Central memory CD8-positive, alpha-beta T cell (primary cell): Measurements from ENCODE around the gene NUP98.
A peak's percentile ranks its signal among the peaks of the same experiment; 100 is the strongest.

ENCODE experiments used
- ATAC-seq: fragments of 150-1000 bp; cut with Tn5 transposase; replicated peaks from 2 replicates; pipeline ENCODE4 v1.10.0; 2022; ENCODE audit warnings: mild to moderate bottlenecking, moderate FRiP score, moderate number of reproducible peaks; ENCODE audit not compliant: poor library complexity, severe bottlenecking; ENCODE audit errors: extremely low read depth
- DNase-seq, 2 donors: peaks; one replicate each; pipeline ENCODE4 v3.0.0; 2021; ENCODE audit warnings: low spot score in 2 of 2
- H3K27ac Mint-ChIP-seq: one replicate; pipeline ENCODE4 v1.8.0; 2022; ENCODE audit warnings: low read depth, mild to moderate bottlenecking, moderate library complexity, mixed read lengths
- H3K27me3 Mint-ChIP-seq: one replicate; pipeline ENCODE4 v1.8.0; 2022; ENCODE audit warnings: mixed read lengths
- H3K36me3 Mint-ChIP-seq: one replicate; pipeline ENCODE4 v1.8.0; 2022; ENCODE audit warnings: mild to moderate bottlenecking, moderate library complexity, mixed read lengths; ENCODE audit not compliant: insufficient read depth
- H3K4me1 Mint-ChIP-seq: one replicate; pipeline ENCODE4 v1.8.0; 2022; ENCODE audit warnings: mixed read lengths
- H3K4me3 Mint-ChIP-seq: one replicate; pipeline ENCODE4 v1.8.0; 2022; ENCODE audit warnings: mild to moderate bottlenecking, moderate library complexity, mixed read lengths
- H3K9me3 Mint-ChIP-seq: one replicate; pipeline ENCODE4 v1.8.0; 2022; ENCODE audit warnings: mixed read lengths

The NUP98 gene

DNA sequence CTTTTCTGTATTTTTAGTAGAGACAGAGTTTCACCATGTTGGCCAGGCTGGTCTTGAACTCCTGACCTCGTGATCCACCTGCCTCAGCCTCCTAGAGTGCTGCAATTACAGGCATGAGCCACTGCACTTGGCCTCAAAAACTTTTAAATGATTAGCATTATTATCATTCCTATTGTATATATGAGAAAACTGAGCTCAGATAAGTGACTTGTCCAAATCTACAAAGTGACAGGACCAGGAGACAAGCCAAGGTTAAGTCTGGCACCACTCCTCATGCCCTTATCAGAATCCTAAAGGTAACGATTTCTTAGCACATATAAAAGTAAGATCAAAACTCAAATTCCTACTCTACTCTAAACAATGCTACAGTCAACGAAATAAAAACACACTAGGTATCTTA lies 94.0 kb downstream of the NUP98 start:
- DNase-seq (no peak), ATAC-seq (no peak)
- Mint-ChIP-seq H3K27ac (no peak overlapping the region), H3K4me3 (no peak overlapping the region), H3K36me3 (peaks cover 71% of the 10 kb centered on the region), H3K4me1 (peaks cover 8% of the 10 kb centered on the region), H3K9me3 (no peaks in the 10 kb centered on the region), H3K27me3 (no peaks in the 10 kb centered on the region)

DNA sequence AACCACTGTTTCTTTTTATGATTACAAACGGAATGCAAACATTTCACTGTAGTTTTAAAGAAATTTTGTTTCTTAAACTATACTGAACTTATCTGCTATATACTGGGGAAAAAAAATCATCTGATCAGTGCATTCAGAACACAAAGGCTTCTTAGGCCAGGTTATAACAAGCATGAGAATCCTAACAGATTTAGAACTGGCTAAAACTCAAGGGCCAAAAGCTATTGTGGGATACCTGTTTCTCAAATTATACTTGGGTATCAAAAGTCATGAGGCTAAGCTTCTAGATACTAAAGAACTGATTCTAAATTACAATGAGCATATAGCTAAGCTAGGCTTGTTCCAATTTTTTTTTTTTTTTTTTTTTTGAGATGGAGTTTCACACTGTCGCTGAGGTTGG lies 96.4 kb downstream of the NUP98 start:
- Mint-ChIP-seq H3K4me1 (peaks cover 8% of the 10 kb centered on the region), H3K9me3 (no peaks in the 10 kb centered on the region), H3K4me3 (no peak overlapping the region), H3K36me3 (peaks cover 75% of the 10 kb centered on the region), H3K27me3 (no peaks in the 10 kb centered on the region), H3K27ac (peak overlapping the region; percentile 19)
- ATAC-seq (no peak), DNase-seq (no peak)

DNA sequence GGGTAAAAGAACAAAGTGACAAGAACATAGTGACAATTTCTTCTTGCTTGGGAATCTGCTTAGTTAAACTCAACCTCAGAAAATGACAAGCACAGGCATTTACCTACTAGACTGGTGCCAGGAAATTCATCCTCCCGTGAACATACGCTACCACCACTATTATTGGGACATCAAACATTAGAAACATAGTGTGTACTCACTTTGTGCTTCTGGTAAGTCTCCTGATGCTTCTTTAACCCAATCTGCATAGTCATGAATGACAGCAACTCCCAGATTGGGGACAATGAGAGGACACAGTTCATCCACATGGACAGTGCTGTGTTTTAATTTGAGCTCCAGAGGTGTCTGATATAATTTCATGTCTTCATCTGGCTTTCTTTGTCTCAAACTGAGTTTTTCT lies 96.9 kb downstream of the NUP98 start:
- Mint-ChIP-seq H3K4me1 (peaks cover 8% of the 10 kb centered on the region), H3K4me3 (no peak overlapping the region), H3K27me3 (no peaks in the 10 kb centered on the region), H3K9me3 (no peaks in the 10 kb centered on the region), H3K27ac (peak overlapping the region; percentile 19), H3K36me3 (peaks cover 77% of the 10 kb centered on the region)
- ATAC-seq: no peak
- DNase-seq: no peak

DNA sequence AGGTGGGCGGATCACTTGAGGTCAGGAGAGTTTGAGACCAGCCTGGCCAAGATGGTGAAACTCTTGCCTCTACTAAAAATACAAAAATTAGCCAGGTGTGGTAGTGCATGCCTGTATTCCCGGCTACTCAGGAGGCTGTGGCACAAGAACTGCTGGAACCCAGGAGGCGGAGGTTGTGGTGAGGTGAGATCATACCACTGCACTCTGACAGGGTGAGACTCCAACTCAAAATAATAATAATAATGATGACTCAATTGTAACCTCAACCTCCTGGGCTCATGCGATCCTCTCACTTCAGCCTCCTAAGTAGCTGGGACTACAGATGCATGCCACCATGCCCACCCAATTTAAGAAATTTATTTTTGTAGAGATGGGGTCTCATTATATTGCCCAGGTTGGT lies 110.6 kb downstream of the NUP98 start:
- ATAC-seq (no peak), DNase-seq (no peak)
- Mint-ChIP-seq H3K4me3 (no peak overlapping the region), H3K27me3 (no peaks in the 10 kb centered on the region), H3K9me3 (no peaks in the 10 kb centered on the region), H3K4me1 (no peaks in the 10 kb centered on the region), H3K36me3 (peaks cover 77% of the 10 kb centered on the region), H3K27ac (no peak overlapping the region)

DNA sequence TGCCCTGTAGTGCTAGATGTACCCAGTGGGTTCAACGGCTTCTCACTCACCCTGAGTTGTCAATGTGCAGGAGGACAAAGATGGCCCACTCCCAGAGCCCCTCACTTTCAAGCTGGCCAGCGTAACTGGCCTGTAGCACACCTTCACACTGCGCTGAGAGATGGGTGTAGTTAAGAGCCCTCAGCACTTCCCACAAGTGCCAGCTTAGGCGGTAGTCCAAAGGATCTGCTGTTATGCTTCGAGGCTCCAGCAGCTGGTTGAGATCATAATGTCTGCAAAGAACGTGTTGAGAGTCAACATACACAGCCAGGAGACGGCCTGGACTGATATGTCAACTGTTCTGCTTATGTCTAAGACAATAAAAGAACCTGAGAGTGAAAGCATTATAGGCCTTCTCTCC lies 111.4 kb downstream of the NUP98 start:
- Mint-ChIP-seq H3K27ac (no peak overlapping the region), H3K27me3 (no peaks in the 10 kb centered on the region), H3K36me3 (peaks cover 78% of the 10 kb centered on the region), H3K4me3 (no peak overlapping the region), H3K4me1 (no peaks in the 10 kb centered on the region), H3K9me3 (no peaks in the 10 kb centered on the region)
- no peak for DNase-seq
- ATAC-seq: no peak

DNA sequence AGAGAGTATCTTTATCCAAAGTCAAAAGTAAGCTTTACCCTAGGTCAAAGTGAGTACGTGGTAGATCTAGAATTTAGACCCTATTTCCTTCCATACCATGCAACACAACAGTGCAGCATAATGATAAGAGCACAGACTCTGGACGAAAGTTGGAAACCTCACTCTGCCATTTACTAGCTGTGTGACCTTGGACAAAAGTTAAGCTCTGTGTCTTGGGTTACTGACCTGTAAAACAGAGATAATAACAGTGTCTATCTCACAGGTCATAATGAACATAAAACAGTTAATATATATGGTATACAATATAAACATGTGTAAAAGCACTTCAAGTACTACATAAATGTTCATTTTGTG lies 112.6 kb downstream of the NUP98 start:
- DNase-seq (no peak), ATAC-seq (no peak)
- Mint-ChIP-seq H3K36me3 (peaks cover 82% of the 10 kb centered on the region), H3K4me3 (no peak overlapping the region), H3K4me1 (no peaks in the 10 kb centered on the region), H3K27me3 (no peaks in the 10 kb centered on the region), H3K27ac (no peak overlapping the region), H3K9me3 (no peaks in the 10 kb centered on the region)

DNA sequence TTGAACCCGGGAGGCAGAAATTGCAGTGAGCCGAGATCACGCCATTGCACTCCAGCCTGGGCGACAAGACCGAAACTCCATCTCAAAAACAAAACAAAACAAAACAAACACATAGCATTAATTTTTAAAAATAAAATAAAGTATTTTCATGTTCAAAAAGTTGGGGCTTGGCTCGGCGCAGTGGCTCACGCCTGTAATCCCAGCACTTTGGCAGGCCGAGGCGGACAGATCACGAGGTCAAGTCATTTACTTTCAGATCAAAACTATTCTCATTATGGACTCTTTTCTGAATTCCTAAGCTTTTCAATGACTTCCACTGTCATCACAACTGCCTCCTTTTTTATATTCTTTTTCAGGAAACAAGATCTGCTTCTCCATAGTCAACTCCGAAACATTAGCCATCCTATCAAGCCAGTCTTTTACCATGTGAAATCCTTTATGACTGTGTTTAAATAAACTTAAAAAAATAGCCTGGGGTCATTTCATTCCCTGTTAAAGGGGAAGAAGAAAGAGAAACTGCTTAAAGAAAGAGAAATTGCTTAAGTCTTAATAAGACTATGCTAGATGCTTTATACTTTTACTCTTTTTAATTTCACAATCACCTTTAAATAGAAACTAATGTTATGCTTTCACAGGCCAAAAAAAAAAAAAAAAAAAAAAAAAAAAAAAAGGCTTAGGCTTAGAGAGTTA lies 113.1 kb downstream of the NUP98 start:
- no peak overlapping the region for H3K27ac Mint-ChIP-seq

DNA sequence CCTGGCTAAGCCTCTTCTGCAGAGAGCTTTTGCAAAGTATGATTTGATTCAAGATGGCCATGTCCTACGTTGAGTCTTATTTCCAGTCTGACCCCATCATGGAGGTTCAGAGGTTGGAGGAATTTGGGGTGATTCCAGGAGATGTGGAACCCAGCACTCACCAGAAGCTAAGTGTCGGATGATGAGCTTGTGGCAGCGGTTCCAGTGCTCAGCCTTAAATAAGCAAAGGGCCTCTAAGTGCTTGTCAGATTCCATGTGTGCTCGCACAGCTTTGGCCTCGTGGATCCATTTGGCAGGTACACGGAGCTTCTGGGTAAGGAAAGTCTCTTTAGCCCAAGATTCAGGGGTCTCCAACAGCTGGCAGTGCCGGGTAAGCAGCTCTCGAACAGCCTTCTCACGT lies 114.3 kb downstream of the NUP98 start:
- no peaks in the 10 kb centered on the region for H3K9me3 Mint-ChIP-seq
- H3K27ac Mint-ChIP-seq: no peak overlapping the region
- no peak overlapping the region for H3K4me3 Mint-ChIP-seq
- ATAC-seq (no peak), DNase-seq (no peak)
- no peaks in the 10 kb centered on the region for H3K27me3 Mint-ChIP-seq
- H3K36me3 Mint-ChIP-seq: peaks cover 87% of the 10 kb centered on the region
- peaks cover 4% of the 10 kb centered on the region for H3K4me1 Mint-ChIP-seq

More for the DNA sequence above, 113.1 kb downstream of the NUP98 start:
- H3K36me3 Mint-ChIP-seq: peaks cover 84% of the 10 kb centered on the region
- no peak overlapping the region for H3K4me3 Mint-ChIP-seq
- DNase-seq (no peak), ATAC-seq (no peak)
- H3K4me1 Mint-ChIP-seq: peaks cover 1% of the 10 kb centered on the region
- no peaks in the 10 kb centered on the region for H3K9me3 Mint-ChIP-seq
- no peaks in the 10 kb centered on the region for H3K27me3 Mint-ChIP-seq

DNA sequence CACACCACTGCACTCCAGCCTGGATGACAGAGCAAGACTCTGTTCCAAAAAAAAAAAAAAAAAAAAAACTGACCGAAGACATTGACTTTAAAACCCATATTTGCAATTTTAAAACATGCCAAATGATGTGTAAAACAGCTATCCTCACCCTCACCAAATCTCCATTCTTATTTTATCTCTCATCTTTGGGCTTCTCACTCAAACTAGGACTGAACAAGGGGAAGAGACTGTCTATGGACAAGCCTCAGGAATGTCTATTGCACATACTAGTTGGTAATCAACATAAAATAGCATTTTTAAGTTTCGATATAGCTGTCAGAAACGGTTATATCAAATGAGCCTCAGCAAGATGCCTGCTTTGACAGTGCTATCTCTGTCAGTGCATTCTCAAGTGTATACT lies 118.3 kb downstream of the NUP98 start:
- no peaks in the 10 kb centered on the region for H3K9me3 Mint-ChIP-seq
- peaks cover 85% of the 10 kb centered on the region for H3K36me3 Mint-ChIP-seq
- no peak overlapping the region for H3K27ac Mint-ChIP-seq
- H3K27me3 Mint-ChIP-seq: no peaks in the 10 kb centered on the region
- DNase-seq (no peak), ATAC-seq (no peak)
- peaks cover 4% of the 10 kb centered on the region for H3K4me1 Mint-ChIP-seq
- H3K4me3 Mint-ChIP-seq: no peak overlapping the region

DNA sequence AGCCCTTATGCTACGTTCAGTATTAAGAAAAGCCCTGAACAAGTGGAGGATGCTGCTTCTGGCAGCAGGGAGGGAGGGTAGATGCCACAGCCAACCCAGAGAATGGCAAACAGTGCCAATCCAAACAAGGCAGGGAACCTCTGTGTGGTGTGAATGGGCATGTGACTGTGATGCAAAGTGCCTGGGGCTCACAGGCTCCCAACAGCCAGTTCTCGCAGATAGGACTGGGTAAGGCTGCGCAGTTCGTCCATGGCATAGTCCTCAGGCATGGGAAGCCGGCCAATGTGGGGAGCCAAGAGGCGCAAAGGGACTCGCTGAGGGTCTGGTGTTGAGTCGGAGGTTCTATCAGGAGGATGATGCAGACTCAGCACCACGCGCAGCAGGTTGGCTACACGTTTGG lies 121.4 kb downstream of the NUP98 start:
- H3K36me3 Mint-ChIP-seq: peaks cover 78% of the 10 kb centered on the region
- no peaks in the 10 kb centered on the region for H3K9me3 Mint-ChIP-seq
- ATAC-seq: no peak
- H3K4me1 Mint-ChIP-seq: peaks cover 4% of the 10 kb centered on the region
- H3K4me3 Mint-ChIP-seq: no peak overlapping the region
- H3K27ac Mint-ChIP-seq: no peak overlapping the region
- DNase-seq: no peak
- H3K27me3 Mint-ChIP-seq: no peaks in the 10 kb centered on the region

DNA sequence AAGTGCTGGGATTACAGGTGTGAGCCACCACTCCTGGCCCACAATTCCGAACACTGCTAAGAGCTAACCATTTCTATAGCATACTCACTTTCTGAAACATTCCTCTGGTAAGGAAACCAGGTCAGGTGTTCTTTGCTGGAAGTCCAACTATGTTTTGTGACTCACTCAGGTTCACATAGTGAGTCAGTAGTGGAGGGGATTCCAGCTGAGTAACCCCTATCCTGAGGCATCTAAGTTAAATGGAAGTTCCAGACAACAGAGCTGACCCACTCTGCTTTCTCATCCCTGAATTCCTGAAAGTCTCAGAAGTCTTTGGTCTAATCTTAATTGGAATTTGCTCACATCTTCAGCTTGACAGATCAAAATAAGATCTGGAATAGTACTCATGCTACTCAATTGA lies 123.2 kb downstream of the NUP98 start:
- H3K9me3 Mint-ChIP-seq: no peaks in the 10 kb centered on the region
- no peak for DNase-seq
- H3K36me3 Mint-ChIP-seq: peaks cover 67% of the 10 kb centered on the region
- H3K4me1 Mint-ChIP-seq: peaks cover 2% of the 10 kb centered on the region
- H3K27ac Mint-ChIP-seq: no peak overlapping the region
- no peaks in the 10 kb centered on the region for H3K27me3 Mint-ChIP-seq
- no peak for ATAC-seq
- H3K4me3 Mint-ChIP-seq: no peak overlapping the region

DNA sequence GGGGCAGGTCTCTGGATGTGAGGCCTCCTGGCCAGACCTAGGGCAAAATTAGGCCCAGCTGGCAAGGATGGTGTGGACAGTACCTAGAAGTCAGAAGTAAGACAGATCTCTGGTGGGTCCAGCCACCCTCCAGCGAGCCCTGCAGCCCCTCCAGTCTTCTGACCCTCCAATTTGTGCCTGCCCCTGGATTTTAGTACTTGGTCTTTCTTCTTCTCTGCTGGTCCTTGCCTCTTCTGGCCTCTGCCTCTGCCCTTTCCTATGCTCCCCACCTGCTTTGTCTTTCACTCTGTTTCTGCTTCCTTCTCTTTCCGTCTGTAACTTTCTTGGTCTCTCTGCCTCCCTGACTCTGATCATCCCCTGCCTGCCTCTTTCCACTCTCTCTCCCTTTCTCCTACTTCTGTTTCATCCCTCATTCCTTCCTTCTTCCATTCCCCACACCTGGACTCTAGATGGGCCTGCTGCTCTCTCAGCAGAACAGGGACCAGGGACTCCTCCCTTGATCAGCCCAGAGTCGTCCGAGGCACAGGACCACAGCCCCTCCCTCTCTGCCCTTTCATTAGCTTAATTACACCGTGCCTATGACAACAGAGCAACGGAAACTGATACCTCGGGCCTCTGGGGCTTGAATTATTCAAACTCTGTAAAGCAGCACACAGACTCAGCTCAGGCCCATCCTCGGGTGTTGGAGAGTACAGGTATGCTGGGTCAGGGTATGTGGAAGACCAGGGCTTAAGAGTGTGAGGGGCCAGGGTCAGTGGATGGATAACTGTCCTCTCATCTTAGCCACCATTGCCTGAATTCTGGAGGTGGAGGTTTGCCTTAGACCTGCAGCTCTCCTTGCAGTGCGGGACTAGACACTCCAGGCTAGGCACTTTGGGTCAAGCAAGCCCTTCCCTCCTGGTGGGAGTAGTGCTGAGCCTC lies 125.8 kb downstream of the NUP98 start, which contains the start of gene CHRNA10:
Gene CHRNA10, minus strand, starts transcription at position 51 of the 921 bp plus-strand sequence. CDS start 72 bp downstream, outside the sequence.
- H3K4me1 Mint-ChIP-seq: no peaks in the 10 kb centered on the region
- no peaks in the 10 kb centered on the region for H3K27me3 Mint-ChIP-seq
- H3K36me3 Mint-ChIP-seq: peaks cover 46% of the 10 kb centered on the region
- H3K27ac Mint-ChIP-seq: peak within 1 kb of the TSS; percentile 57
- no peak for DNase-seq
- no peak for ATAC-seq
- no peaks in the 10 kb centered on the region for H3K9me3 Mint-ChIP-seq
- H3K4me3 Mint-ChIP-seq: no peak within 1 kb of the TSS

DNA sequence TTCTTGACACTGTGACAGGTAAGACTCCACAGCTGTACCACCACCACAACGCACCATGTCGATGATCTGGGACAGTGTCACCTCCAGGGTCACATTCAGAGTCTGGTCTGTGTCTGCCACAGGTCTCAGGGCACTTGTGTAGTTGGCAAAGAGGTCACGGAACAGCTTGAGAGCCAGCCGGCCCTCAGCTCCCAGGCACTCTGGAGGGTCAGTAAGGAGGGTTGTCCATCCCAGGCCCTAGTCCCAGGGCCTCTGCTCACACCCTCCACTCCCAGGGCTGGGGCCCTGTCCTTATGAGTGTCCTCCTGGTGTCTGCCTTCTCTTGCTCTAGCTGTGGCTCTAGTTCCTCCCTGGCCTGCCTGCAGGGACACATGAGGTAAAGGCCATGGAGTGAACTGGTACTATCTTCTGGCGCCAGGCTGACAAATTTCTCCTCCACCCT lies 127.6 kb downstream of the NUP98 start:
- no peaks in the 10 kb centered on the region for H3K9me3 Mint-ChIP-seq
- H3K27ac Mint-ChIP-seq: peak overlapping the region; percentile 57
- no peaks in the 10 kb centered on the region for H3K4me1 Mint-ChIP-seq
- no peak for DNase-seq
- H3K36me3 Mint-ChIP-seq: peaks cover 32% of the 10 kb centered on the region
- no peak overlapping the region for H3K4me3 Mint-ChIP-seq
- no peaks in the 10 kb centered on the region for H3K27me3 Mint-ChIP-seq
- no peak for ATAC-seq
